Colonic mucosa (tissue), 4 donors: ENCODE results near the gene CRHR1. TPM values are rescaled to one million over a fixed set of nuclear protein-coding genes. Genes with fewer than 3 reads are reported as not detected.

Source experiments
- DNase-seq: peaks from one replicate; pipeline ENCODE4 v3.0.0-alpha.2; 2020
- H3K27ac ChIP-seq: fragments of 200-600 bp; one replicate; pipeline ENCODE4 v1.8.0; 2021
- H3K27me3 ChIP-seq: fragments of 200-600 bp; one replicate; pipeline ENCODE4 v1.8.0; 2021
- H3K36me3 ChIP-seq: fragments of 200-600 bp; one replicate; pipeline ENCODE4 v1.8.0; 2021
- H3K4me1 ChIP-seq: fragments of 200-600 bp; one replicate; pipeline ENCODE4 v1.8.0; 2021; ENCODE audit warnings: mild to moderate bottlenecking
- H3K4me3 ChIP-seq: fragments of 200-600 bp; one replicate; pipeline ENCODE4 v1.8.0; 2021
- H3K9ac ChIP-seq, 2 donors: one replicate each; pipeline ENCODE4 v1.7.0; 2013; ENCODE audit warnings: control low read depth in 2 of 2, low read depth in 2 of 2, low read length in 2 of 2
- H3K9me3 ChIP-seq: fragments of 200-600 bp; one replicate; pipeline ENCODE4 v1.8.0; 2021
- CTCF ChIP-seq: fragments of 200-600 bp; IDR thresholded peaks from one replicate; pipeline ENCODE4 v1.8.0; 2022; ENCODE audit warnings: antibody characterized with exemption, mild to moderate bottlenecking
- intact Hi-C: fragments of 100-400 bp; cut with DNase I; formaldehyde crosslinking; loops from one replicate; pipeline ENCODE4 v1.14.1; 2022
- total RNA-seq, 2 donors: library from RNA; stranded (reverse); fragmentation: NEBNext Ultra II Directional in 1 of 2; extraction: Animal tissue kit (Norgen Biotek cat#: 25700) in 1 of 2; gene quantifications; one replicate each; pipeline ENCODE4 v1.2.1, GENCODE V29; 2021
- donor health status: healthy.
- donor health status: DM: no; HTN: no; CAD: no.
- donor health status: DM: no; HTN: no; CAD: no.

CRHR1 gene
- total RNA-seq, 2 donors from 2014 or later = not detected

- no peak overlapping the region for H3K4me3 ChIP-seq
- no peaks in the 10 kb centered on the region for H3K27me3 ChIP-seq
- DNase-seq = no peak
- H3K9me3 ChIP-seq = no peaks in the 10 kb centered on the region
- intact Hi-C loops = no loop called here
- no peak for TF ChIP-seq CTCF
- H3K4me1 ChIP-seq = no peaks in the 10 kb centered on the region
- no peak overlapping the region for H3K9ac ChIP-seq
- no peaks in the 10 kb centered on the region for H3K36me3 ChIP-seq
- H3K27ac ChIP-seq = no peak overlapping the region
These were observed 64.3 kb downstream of the CRHR1 start for GRCh38 chr17:45848405-45848804.

GRCh38 chr17:45848868-45849535 lies 64.9 kb downstream of the CRHR1 start:
- Histone ChIP-seq H3K36me3 (no peaks in the 10 kb centered on the region), H3K27ac (no peak overlapping the region), H3K4me1 (no peaks in the 10 kb centered on the region), H3K9me3 (no peaks in the 10 kb centered on the region), H3K27me3 (no peaks in the 10 kb centered on the region), H3K4me3 (no peak overlapping the region), H3K9ac (no peak overlapping the region)
- intact Hi-C loops = no loop called here
- TF ChIP-seq CTCF = no peak
- DNase-seq = no peak

GRCh38 chr17:45849536-45849990 lies 65.4 kb downstream of the CRHR1 start:
- H3K27ac ChIP-seq = no peak overlapping the region
- no peak overlapping the region for H3K9ac ChIP-seq
- intact Hi-C loops = no loop called here
- H3K4me3 ChIP-seq = no peak overlapping the region
- H3K27me3 ChIP-seq = no peaks in the 10 kb centered on the region
- TF ChIP-seq CTCF = no peak
- H3K4me1 ChIP-seq = no peaks in the 10 kb centered on the region
- H3K36me3 ChIP-seq = no peaks in the 10 kb centered on the region
- DNase-seq = no peak
- no peaks in the 10 kb centered on the region for H3K9me3 ChIP-seq

- Histone ChIP-seq H3K27ac (no peak overlapping the region), H3K9ac (no peak overlapping the region), H3K9me3 (no peaks in the 10 kb centered on the region), H3K27me3 (no peaks in the 10 kb centered on the region), H3K36me3 (no peaks in the 10 kb centered on the region), H3K4me3 (no peak overlapping the region), H3K4me1 (no peaks in the 10 kb centered on the region)
- DNase-seq = no peak
- intact Hi-C loops = no loop called here
- TF ChIP-seq CTCF = no peak
These were observed 65.9 kb downstream of the CRHR1 start for GRCh38 chr17:45850011-45850410.

- TF ChIP-seq CTCF = no peak
- no peak overlapping the region for H3K9ac ChIP-seq
- no peaks in the 10 kb centered on the region for H3K4me1 ChIP-seq
- no peaks in the 10 kb centered on the region for H3K9me3 ChIP-seq
- no peak for DNase-seq
- intact Hi-C loops = no loop called here
- H3K4me3 ChIP-seq = no peak overlapping the region
- H3K27ac ChIP-seq = no peak overlapping the region
- H3K36me3 ChIP-seq = no peaks in the 10 kb centered on the region
- no peaks in the 10 kb centered on the region for H3K27me3 ChIP-seq
These were observed 66.3 kb downstream of the CRHR1 start for GRCh38 chr17:45850468-45850867.
